GM18907 (cell line): ENCODE measurements around the gene TPT1.
A peak's percentile ranks its signal among the peaks of the same experiment; 100 is the strongest.
"Not testable (repeated sequence)": the region's sequence is repeated elsewhere in the genome, so short reads cannot be mapped to it uniquely, and the experiment has no call there.

Source experiments
- ATAC-seq: cut with Tn5 transposase; IDR thresholded peaks from one replicate; pipeline ENCODE4 v1.9.1; 2021; ENCODE audit warnings: mild to moderate bottlenecking, moderate library complexity; ENCODE audit not compliant: unreplicated experiment

TPT1 gene

GRCh38 chr13:45341034-45341798 is at the start of gene TPT1:
Gene TPT1, minus strand, starts transcription at chr13:45341183. Its CDS starts 114 bp downstream, at chr13:45341069.
- ATAC-seq: peak; percentile 83

GRCh38 chr13:45390348-45390747 is 49.4 kb upstream of the TPT1 start:
- ATAC-seq: not testable (repeated sequence)

GRCh38 chr13:45388664-45389063 is 47.7 kb upstream of the TPT1 start:
- ATAC-seq: no peak

DNA sequence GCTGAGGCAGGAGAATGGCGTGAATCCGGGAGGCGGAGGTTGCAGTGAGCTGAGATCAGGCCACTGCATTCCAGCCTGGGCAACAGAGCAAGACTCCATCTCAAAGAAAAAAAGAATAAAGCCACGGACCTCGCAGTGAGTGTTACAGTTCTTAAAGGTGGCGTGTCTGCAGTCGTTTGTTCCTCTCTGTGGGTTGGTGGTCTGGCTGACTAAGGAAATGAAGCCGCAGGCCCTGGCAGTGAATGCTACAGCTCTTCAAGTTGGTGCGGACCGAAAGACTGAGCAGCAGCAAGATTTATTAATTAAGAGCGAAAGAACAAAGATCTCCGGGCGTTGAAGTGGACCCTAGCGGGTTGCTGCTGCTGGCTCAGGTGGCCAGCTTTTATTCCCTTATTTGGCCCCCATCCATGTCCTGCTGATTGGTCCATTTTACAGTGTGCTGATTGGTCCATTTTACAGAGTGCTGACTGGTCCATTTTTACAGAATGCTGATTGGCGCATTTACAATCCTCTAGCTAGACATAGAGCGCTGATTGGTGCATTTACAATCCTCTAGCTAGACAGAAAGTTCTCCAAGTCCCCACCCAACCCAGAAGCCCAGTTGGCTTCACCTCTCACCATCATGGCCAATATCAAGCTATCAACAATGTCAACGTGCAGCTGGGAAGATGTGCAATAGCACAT is 46.1 kb upstream of the TPT1 start:
- not testable (repeated sequence) for ATAC-seq

- no peak for ATAC-seq
Measured at GRCh38 chr13:45385907-45386553, 45.0 kb upstream of the TPT1 start.

- ATAC-seq: no peak
Measured at GRCh38 chr13:45385320-45385719, 44.3 kb upstream of the TPT1 start.

DNA sequence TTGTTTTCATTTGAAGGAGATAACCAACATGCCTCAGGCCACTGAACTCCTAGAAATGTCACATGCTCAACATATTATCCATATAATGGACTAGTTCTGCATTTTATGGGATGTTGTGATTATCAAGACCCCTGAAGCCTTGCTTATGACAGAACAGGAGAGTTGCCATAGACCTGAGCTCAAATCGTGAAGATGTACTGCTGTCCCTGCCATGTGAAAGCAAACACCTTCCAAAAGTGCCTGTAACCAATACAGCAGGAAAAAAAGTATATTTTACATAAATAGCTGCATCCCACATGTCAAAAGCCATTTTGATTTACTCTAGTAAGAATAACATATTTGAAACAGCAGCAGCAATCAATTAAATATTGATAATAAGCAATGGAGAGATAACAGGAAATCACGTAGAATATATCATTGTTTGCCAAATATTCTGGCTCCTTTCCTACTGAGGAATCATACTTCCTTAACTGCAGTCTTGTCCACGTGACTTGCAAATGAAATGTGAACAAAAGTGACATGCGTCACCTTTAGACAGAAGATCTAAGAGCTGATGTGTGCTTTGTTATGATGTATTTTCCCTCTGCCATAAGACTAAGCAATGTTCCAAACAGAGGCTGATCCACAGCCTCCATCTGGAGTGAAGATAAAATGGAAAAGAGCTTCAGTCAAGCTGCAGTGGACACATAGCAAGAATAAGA is 43.6 kb upstream of the TPT1 start:
- no peak for ATAC-seq

- ATAC-seq: not testable (repeated sequence)
Measured at GRCh38 chr13:45382739-45383138, 41.8 kb upstream of the TPT1 start.

GRCh38 chr13:45381196-45381595 is 40.2 kb upstream of the TPT1 start:
- ATAC-seq: no peak

DNA sequence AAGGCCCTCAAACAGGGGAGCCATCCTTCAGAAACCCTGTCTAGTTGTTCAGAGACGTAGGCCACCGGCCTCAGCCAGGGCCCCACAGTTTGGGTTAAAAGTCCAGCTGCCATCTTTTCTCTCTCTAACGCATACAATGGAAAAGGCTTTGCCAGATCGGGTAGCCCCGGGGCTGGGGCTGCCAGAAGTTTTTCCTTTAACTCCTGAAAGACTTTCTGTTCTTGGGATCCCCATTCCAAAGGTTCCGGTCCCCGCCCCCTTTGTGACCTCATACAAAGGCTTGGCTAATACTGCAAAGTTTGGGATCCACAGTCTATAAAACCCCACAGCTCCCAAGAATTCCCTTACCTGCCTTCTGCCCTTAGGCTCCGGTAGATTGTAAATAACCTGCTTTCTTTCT is 39.7 kb upstream of the TPT1 start:
- ATAC-seq: not testable (repeated sequence)

DNA sequence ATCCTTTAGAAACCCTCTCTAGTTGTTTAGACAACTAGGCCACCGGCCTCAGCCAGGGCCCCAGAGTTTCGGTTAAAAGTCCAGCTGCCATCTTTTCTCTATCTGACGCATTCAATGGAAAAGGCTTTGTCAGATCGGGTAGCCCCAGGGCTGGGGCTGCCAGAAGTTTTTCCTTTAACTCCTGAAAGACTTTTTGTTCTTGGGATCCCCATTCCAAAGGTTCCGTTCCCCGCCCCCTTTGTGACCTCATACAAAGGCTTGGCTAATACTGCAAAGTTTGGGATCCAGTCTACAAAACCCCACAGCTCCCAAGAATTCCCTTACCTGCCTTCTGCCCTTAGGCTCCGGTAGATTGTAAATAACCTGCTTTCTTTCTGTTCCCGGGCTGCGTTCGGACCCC is 38.5 kb upstream of the TPT1 start:
- not testable (repeated sequence) for ATAC-seq

DNA sequence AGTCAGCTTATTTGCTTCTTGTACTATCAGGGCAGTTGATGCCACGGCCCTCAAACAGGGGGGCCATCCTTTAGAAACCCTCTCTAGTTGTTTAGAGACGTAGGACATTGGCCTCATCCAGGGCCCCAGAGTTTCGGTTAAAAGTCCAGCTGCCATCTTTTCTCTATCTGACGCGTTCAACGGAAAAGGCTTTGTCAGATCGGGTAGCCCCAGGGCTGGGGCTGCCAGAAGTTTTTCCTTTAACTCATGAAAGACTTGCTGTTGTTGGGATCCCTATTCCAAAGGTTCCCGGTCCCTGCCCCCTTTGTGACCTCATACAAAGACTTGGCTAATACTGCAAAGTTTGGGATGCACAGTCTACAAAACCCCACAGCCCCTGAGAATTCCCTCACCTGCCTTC is 37.8 kb upstream of the TPT1 start:
- ATAC-seq: not testable (repeated sequence)

GRCh38 chr13:45377314-45377713 is 36.3 kb upstream of the TPT1 start:
- ATAC-seq: not testable (repeated sequence)

DNA sequence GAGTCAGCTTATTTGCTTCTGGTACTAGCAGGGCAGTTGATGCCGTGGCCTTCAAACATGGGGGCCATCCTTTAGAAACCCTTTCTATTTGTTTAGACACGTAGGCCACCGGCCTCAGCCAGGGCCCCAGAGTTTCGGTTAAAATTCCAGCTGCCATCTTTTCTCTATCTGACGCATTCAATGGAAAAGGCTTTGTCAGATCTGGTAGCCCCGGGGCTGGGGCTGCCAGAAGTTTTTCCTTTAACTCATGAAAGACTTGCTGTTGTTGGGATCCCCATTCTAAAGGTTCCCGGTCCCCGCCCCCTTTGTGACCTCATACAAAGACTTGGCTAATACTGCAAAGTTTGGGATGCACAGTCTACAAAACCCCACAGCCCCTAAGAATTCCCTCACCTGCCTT is 35.7 kb upstream of the TPT1 start:
- not testable (repeated sequence) for ATAC-seq

GRCh38 chr13:45374917-45375316 is 33.9 kb upstream of the TPT1 start:
- ATAC-seq: no peak

GRCh38 chr13:45373162-45373547 is 32.2 kb upstream of the TPT1 start:
- ATAC-seq: no peak

- ATAC-seq: no peak
Measured at GRCh38 chr13:45372189-45373161, 31.5 kb upstream of the TPT1 start.

- ATAC-seq: no peak
Measured at GRCh38 chr13:45370922-45371406, 30.0 kb upstream of the TPT1 start.

- no peak for ATAC-seq
Measured at GRCh38 chr13:45369116-45369515, 28.1 kb upstream of the TPT1 start.

DNA sequence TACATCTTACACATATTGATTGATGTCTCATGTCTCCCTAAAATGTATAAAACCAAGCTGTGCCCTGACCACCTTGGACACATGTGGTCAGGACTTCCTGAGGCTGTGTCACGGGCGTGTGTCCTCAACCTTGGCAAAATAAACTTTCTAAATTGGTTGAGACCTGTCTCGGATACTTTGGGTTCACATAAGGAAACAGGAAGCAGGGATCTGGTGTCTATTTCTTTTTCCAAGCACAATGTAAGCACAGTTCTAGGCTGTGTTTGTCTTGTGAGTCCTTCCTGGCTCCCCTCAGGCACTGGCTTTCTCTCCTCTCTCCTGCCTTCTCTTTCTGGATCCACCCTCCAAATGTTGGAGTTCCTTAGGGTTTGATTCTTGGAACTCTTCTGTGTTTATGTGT is 27.6 kb upstream of the TPT1 start:
- no peak for ATAC-seq
